Central memory CD4-positive, alpha-beta T cell (primary cell): ENCODE measurements around the gene ZNF296.

ENCODE experiments used
- DNase-seq: peaks from one replicate; pipeline ENCODE4 v3.0.0; 2022

ZNF296 gene

DNA sequence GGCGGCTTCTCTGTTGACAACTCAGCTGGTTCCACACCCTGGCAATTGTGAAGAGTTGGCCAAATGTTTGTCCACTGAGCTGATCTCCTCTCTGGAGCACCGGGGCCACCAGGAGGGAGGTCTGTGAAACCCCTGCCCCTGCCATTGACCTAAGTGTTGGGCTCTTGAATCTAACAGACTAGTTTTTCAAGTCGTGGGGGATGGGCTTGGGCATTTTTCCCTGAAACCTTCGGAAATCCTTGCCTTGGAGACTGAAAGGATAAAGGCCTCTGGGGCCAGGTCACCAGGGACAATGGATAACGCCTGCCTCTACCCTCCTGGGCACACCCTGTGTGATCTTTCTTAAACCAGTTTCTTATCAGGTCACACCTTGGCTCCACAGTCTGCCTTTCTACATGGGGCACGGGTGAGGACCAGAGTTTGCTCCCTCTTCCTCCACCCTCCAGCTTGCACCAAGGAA lies 3.7 kb upstream of the ZNF296 start:
- DNase-seq: no peak

GRCh38 chr19:45079063-45079910 lies 3.0 kb upstream of the ZNF296 start, which contains the start of gene GEMIN7:
Gene GEMIN7, plus strand, starts transcription at chr19:45079260. Its CDS starts 10,855 bp downstream, at chr19:45090115.
- DNase-seq: peak; percentile 67

DNA sequence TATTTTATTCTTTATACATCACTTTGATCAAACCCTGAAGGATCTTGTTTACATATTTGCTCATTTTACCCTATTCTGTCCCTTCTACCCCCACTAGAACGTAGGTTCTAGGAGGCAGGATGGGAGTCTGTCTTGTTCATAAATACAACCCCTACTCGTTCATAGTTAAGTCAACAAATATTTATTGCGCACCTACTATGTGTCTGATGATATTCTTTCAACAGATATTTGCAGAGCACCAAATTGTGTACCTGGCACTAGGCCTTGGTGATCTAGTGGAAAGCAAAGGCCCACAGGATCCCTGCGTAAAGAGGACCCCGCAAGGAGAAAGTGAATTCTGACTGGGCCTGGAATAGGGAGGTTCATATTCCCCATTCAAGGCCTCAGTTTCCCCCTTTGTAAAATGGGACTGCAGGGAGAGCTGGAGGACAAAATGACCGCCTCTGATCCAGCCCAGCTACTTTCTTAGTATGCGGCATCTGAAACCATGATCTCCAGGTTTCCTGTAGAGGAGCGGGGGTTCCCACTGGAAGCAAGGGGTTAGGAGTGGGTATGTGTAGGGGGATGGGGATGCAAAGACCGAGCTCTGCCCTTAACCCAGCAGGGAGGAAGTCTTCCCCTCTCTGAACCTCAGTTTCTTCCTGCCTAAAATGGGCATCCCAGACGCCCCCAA lies 2.2 kb upstream of the ZNF296 start:
- no peak for DNase-seq

DNA sequence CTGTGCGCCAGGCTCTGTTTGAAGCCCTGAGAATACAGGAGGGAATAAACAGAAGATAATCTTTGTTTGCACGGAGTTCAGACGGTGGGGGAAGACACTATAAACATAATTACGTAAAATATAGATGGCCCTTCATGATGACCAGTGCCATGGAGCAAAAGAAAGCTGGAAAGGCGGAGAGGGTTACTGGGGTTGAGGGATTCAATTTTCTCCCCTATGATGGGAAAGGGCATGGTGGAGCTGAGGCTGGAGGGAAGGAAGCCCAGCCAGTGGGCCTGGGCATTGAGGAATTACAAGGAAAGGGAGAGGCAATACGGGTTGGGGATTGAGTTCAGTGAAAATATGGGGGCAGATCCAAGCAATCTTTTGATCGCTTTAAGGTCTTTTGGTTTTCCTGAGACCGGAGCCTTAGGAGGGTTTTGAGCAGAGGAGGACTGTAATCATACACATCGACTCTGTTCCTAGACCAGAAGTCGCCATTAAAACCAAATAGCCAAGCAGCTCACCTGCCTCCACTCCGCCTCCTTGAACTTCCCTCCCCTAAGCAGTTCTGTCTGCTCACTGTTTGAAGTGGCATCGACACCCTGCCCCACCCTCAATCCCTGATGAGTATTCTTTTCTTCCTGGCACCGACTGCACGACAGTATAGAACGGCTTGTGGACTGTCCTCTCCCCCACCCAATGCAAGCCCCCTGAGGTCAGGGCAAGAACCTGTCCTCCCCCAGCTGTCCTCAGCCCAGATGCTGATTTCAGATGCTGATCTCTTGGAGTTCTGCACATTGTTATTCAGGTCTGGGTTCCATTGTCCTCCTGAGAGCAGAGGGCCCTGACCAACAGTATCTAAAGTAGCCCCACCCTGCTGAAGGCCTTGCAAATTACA lies 813 bp upstream of the ZNF296 start:
- DNase-seq: no peak

GRCh38 chr19:45075301-45076028 lies 813 bp downstream of the ZNF296 start:
- DNase-seq: peak; percentile 22

- DNase-seq: no peak
Observed at GRCh38 chr19:45074744-45075300, 1.5 kb downstream of the ZNF296 start.

DNA sequence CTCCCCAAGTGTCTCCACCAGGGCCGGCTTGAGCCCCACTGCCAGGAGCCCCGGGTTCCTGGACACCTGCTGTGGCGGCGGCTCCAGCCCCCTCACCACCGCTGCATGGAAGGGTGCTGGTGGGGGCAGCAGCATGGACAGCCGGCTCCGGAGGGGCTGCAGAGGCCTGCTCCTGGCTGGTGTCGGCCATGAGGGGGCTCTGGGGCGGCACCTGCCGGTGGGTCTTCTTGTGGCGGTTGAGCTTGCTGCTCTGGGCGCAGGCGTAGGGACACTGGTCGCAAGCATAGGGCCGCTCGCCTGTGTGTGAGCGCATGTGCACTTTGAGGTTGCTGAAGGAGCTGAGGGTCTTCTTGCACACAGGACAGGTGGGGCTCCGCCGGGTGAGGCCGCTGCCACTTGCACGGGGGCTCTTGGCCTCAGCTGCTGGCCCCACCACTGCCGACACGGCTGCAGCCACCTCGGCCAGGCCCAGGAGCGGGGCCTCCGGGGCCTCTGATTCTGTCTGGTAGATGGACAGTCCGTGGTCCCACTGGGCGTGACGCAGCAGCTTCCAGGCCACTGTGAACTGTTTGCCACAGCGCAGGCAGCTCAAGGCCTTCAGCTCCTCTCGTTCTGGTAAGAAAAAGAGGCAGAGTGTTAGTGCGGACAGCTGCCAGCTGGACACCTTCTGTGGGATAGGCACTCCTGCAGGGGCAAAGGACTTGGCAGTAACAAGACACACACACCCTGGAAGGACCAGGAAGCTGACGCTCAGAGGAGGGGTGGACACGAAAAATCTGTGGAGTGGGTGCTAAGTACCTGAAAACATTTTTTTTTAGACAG lies 4.1 kb downstream of the ZNF296 start:
- DNase-seq: no peak

GRCh38 chr19:45071545-45071938 lies 4.7 kb downstream of the ZNF296 start:
- DNase-seq: no peak

GRCh38 chr19:45070861-45071544 lies 5.3 kb downstream of the ZNF296 start:
- DNase-seq: no peak

DNA sequence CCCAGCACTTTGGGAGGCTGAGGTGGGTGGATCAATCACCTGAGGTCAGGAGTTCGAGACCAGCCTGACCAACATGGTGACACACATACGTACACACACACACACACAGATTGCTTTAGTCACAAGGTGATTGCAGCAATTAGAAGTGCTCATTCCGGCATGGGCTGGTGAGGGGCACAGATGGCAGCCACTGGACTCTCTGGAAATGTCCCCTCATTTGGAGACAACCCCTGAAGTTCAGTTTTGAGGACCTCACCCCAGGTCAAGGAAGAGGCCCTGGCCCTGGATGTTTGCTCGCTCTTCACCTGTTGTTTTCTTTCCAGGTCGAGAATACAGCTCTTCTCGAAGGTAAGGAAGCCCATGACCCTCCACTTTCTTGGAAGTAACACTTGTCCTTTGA lies 6.1 kb downstream of the ZNF296 start:
- DNase-seq: no peak

GRCh38 chr19:45069056-45069455 lies 7.2 kb downstream of the ZNF296 start:
- no peak for DNase-seq

- no peak for DNase-seq
Observed at GRCh38 chr19:45068041-45068440, 8.2 kb downstream of the ZNF296 start.

- no peak for DNase-seq
Observed at GRCh38 chr19:45066921-45067661, 9.2 kb downstream of the ZNF296 start.

DNA sequence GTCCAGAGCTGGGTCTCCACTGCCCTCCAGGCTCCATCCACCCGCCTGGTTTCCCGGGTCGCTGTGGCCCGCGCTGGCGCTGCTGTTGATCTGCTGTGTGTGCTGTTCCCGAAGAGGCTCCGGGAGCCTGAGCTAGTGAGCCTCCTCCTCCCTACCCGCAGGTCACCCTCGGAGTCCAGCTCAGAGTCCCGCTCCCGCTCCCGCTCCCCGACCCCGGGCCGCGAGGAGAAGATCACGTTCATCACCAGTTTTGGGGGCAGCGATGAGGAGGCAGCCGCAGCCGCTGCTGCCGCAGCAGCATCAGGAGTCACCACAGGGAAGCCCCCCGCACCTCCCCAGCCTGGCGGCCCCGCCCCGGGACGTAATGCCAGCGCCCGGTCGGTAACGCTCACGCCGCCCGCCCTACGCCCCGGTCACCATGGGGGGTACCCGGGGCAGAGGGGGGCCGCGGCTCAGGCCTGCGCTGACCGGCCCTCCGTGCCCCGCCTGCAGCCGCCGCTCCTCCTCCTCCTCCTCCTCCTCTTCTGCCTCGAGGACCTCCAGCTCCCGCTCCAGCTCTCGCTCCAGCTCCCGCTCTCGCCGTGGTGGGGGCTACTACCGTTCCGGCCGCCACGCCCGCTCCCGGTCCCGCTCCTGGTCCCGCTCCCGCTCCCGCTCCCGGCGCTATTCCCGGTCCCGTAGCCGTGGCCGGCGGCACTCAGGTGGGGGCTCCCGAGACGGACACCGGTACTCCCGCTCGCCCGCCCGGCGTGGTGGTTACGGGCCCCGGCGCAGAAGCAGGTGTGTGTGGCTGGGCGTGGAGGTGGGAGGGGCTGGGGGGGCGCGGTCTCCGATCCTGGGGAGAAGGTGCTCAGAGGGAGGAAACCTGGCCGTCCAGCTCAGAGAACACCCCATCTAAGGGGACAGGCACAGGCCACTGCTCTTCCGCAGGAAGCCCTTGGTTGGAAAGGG lies 12.2 kb downstream of the ZNF296 start:
- DNase-seq: no peak

DNA sequence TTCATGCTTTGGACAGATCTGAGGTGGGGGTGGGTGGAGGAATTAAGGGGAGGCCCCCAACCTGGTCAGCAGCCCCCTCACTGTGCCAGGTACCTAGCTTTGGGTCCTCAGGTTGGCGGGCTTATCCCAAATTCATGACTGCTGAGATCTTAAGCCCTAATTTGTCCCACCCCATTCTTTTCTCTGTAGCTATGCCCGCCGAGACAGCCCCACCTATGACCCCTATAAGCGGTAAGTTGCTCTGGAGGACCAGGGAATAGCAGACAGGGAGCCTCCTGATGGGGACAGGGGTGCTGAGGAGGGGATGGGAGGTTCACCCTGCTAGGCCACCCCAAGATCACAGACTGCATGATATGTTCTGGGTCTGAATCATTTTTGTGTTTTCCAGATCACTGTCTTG lies 14.3 kb downstream of the ZNF296 start:
- no peak for DNase-seq

DNA sequence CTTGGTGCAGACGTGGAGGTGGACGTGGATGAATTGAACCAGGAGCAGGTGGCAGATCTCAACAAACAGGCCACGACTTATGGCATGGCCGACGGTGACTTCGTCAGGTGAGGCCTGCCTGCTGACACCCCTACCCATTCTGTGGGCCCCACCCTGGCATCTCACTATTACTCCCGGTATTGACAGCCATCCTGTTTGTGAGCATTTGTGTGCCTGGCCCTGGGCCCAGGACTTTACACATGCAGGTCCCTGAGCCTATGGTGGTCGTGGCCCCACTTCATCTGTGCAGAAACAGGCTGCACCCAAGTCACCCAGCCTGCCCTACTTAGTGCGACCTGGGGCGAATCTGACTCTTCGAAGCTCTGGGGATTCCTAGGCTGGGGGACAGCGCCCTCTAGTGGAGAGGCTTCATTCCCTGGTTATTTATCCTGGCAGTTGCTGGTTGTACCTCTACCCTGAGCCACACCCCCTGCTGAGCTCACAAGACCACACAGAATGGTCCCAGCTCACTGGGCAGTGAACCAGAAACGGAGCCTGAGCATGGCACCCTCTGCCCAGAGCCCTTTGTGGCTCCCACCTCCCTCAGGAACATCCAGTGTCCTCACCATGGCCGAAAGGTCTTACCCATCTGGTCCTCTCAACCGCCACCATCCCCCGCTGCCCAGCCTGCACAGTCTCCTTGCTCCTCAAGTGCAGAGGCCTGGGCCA lies 16.9 kb downstream of the ZNF296 start:
- peak; percentile 76 for DNase-seq

- DNase-seq: no peak
Observed at GRCh38 chr19:45058622-45059159, 17.6 kb downstream of the ZNF296 start.

DNA sequence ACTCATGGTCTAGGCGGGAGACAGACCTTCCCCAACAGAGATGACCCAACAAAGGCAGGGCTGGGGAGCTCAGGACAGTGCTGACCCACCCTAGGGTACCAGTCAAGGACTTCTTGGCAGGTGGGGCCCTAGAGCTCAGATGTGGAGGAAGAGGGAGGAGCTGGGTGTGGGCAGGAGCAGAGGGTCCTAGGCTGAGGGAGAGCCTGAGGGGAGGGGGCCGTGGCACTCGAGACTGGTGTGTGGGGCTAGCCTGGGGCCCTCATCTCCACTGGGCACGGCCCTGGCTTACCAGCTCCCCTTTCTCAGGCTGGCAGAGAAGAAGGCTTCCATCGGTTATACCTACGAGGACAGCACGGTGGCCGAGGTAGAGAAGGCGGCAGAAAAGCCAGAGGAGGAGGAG lies 18.8 kb downstream of the ZNF296 start:
- DNase-seq: no peak
